ENCODE measurements around the gene SCAMP1. TPM values are rescaled to one million over a fixed set of nuclear protein-coding genes. Genes with fewer than 3 reads are reported as not detected.
A peak's percentile ranks its signal among the peaks of the same experiment; 100 is the strongest.

SCAMP1 gene
- total RNA-seq, 2 experiments from 2014 or later, result 13.6 to 14.8 TPM

DNA sequence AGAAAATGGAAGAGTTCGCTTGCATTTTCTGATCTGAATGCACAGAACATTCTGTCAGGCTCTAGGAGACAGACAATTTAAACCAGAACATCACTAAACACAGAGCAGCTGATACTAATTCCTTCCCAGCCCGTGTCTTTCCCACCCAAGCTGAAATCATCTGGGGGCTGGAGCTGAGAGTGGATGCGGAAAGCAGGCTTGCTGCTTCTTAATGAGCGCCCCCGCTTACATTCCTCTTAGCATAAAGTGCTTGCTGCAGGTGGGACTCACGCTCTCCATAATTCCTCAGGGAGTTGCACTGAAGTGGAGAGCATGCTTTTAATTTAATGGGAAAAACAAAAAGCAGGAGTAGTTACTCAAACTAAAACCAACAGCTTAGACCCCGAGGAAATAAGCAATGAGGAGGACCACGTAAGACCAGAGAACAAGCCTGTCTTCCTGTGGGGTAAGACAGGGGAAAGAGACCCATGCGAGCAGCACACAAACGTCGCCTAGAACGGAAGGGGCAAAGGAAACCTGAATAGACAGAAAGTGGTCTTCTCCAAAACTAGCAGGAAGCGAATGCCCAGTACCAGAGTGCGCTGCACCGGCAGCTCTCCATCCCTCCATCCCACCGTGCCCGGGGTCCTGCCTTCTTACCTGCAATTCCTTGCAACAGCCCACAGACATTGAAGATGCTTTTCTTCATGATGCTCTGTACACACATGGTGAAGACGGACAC, 148.9 kb downstream of the SCAMP1 start:
- TF ChIP-seq, protein P1, sequence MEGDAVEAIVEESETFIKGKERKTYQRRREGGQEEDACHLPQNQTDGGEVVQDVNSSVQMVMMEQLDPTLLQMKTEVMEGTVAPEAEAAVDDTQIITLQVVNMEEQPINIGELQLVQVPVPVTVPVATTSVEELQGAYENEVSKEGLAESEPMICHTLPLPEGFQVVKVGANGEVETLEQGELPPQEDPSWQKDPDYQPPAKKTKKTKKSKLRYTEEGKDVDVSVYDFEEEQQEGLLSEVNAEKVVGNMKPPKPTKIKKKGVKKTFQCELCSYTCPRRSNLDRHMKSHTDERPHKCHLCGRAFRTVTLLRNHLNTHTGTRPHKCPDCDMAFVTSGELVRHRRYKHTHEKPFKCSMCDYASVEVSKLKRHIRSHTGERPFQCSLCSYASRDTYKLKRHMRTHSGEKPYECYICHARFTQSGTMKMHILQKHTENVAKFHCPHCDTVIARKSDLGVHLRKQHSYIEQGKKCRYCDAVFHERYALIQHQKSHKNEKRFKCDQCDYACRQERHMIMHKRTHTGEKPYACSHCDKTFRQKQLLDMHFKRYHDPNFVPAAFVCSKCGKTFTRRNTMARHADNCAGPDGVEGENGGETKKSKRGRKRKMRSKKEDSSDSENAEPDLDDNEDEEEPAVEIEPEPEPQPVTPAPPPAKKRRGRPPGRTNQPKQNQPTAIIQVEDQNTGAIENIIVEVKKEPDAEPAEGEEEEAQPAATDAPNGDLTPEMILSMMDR (IDR thresholded peaks at IDR 0.05), result no peak
- Mint-ChIP-seq H3K4me1 (ENCODE audit: low read depth) (peaks cover 10% of the 10 kb centered on the region), H3K9me3 (no peaks in the 10 kb centered on the region), H3K27me3 (peaks cover 46% of the 10 kb centered on the region), H3K4me3 (peak overlapping the region; percentile 69), H3K36me3 (ENCODE audit: low read depth) (no peaks in the 10 kb centered on the region), H3K27ac (no peak overlapping the region)
- CTCF ChIA-PET, result interaction anchor here (1.1 to 1.7 kb wide), 2 partner anchors 9 to 42 kb away, joined by 3 read pairs; no protein-coding TSS in a partner anchor
- intact Hi-C loops (cut with micrococcal nuclease), result no loop called here
- DNase-seq (peak; percentile 11), ATAC-seq (peak; percentile 29)
- POLR2A ChIA-PET, result no interaction called here

DNA sequence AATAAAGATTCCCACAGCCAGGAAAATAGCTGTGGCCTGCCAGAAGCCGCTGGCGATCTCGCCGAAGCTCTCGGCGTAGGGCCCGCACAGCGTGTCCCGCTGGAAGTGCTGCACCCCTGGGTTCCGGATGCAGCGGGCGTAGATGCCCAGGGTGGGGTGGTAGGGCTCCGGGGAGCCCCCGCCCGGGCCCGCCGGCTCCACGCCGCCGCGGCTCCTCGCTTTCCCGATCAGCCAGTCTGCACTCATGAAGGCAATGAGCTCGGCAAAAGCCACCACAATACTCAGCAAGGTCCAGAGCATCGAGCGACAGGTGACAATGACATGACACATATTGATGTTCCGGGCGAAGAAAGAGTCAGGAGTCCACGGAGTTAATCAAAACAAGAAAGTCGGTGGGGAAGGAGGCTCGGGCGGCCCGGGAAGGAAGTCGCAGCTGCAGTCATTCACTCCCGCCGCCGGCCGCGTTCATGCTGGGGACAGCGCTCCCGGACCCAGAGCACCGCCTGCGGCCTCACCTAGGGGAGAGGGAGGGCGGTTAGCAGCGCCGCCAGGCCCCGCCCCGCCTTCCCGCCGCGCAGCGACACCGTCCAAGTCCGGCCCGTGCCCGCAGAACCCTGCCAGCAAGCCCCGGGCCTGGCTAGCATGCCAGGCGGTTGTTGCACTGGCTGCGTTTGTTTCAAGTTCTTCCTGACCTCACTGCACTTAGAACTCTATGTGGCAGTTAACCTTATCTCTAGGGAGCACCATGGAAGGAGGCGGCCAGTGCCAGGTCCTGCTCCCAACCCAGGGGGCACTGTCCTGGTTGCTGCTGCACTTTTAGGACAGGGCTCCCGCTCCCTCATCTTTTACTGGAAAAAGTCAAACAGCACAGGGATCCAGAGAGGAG, 149.7 kb downstream of the SCAMP1 start:
- no peak overlapping the region for H3K27ac Mint-ChIP-seq
- TF ChIP-seq, protein P1 (IDR thresholded peaks at IDR 0.05), result no peak

DNA sequence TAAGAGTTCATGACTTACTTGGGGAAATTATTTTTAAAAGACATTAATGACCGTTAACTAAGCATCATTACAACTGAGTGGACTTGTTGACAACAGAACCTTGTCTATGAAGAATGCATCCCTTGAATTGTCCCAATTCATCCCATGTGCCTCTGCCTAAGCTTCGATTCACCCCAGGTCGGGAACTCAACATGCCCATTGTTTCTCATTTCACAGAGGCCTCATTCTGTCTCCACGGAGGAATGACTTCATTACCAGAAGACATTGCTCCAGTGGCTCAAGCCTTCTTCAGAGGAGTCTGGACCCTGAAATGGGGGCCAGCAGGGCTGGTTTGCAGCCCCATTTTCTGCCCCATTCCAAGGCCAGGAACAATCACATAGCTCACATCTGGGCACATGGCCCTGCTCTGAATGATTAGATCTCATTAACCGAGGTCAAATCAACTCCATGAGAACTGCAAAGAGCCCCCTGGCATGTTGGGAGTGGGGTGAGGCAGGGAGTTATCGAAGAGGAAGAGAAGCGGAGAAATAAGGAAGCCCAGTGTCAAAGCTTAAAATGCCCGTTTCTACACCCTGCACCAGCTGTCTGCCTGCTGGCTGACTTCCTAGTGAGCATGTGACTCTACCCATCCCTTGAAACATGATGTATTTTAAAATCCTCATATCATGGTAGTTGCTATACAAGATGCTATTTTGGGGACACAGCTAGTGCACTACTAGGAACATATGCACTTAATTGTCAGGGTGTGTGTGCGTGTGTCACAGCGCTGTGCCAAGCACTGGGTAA, 150.9 kb downstream of the SCAMP1 start:
- Mint-ChIP-seq H3K9me3 (no peaks in the 10 kb centered on the region), H3K27ac (no peak overlapping the region), H3K36me3 (ENCODE audit: low read depth) (no peaks in the 10 kb centered on the region), H3K27me3 (peaks cover 60% of the 10 kb centered on the region), H3K4me1 (ENCODE audit: low read depth) (peaks cover 10% of the 10 kb centered on the region), H3K4me3 (no peak overlapping the region)
- intact Hi-C loops (cut with micrococcal nuclease), result no loop called here
- ChIA-PET CTCF (interaction anchor here (0.7 to 1.7 kb wide), 4 partner anchors 7 to 153 kb away, joined by 3 read pairs; no protein-coding TSS in a partner anchor), POLR2A (no interaction called here)
- ATAC-seq, result no peak
- TF ChIP-seq, protein P1 (IDR thresholded peaks at IDR 0.05), result no peak
- DNase-seq, result no peak

More for the DNA sequence above, 149.7 kb downstream of the SCAMP1 start:
- DNase-seq, result peak; percentile 36
- peaks cover 52% of the 10 kb centered on the region for H3K27me3 Mint-ChIP-seq
- intact Hi-C loops (cut with micrococcal nuclease), result no loop called here
- no peaks in the 10 kb centered on the region for H3K9me3 Mint-ChIP-seq
- ChIA-PET CTCF (interaction anchor here (1.1 to 1.7 kb wide), 3 partner anchors 8 to 43 kb away, joined by 3 read pairs; no protein-coding TSS in a partner anchor), POLR2A (no interaction called here)
- peaks cover 10% of the 10 kb centered on the region for H3K4me1 Mint-ChIP-seq (ENCODE audit: low read depth)
- peak overlapping the region; percentile 69 for H3K4me3 Mint-ChIP-seq
- peak; percentile 75 for ATAC-seq
- no peaks in the 10 kb centered on the region for H3K36me3 Mint-ChIP-seq (ENCODE audit: low read depth)

DNA sequence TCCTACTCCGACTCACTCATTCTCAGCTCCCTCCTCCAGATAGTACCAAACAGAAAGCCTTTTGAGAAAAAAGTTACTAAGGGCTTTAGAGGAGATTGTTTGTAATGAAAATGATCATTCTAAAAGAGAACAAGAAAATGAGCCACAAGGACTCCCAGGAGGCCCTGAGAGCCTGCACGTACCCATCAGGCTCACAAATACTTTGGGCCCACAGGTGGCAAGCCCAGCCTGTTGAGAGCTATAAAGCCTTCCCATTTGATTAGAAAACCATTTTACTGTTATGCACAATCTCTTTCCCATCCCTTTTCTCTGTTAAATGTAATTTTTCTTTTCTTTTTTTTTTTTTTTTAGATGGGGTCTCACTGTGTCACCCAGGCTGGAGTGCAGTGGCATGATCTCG, 152.0 kb downstream of the SCAMP1 start:
- Mint-ChIP-seq H3K9me3 (no peaks in the 10 kb centered on the region), H3K27me3 (peaks cover 63% of the 10 kb centered on the region), H3K36me3 (ENCODE audit: low read depth) (no peaks in the 10 kb centered on the region), H3K4me1 (ENCODE audit: low read depth) (peaks cover 10% of the 10 kb centered on the region), H3K27ac (no peak overlapping the region), H3K4me3 (no peak overlapping the region)
- ChIA-PET POLR2A (interaction anchor here (1.0 kb wide), 1 partner anchor 9 kb away, joined by 3 read pairs; no protein-coding TSS in a partner anchor), CTCF (interaction anchor here (0.8 kb wide), 1 partner anchor 152 kb away, joined by 3 read pairs; no protein-coding TSS in a partner anchor)
- ATAC-seq (no peak), DNase-seq (no peak)
- TF ChIP-seq, protein P1 (IDR thresholded peaks at IDR 0.05), result no peak
- intact Hi-C loops (cut with micrococcal nuclease), result no loop called here

Data from activated CD8-positive, alpha-beta T cell treated with anti-CD3 and anti-CD28 coated beads for 36 hours (primary cell).